MCF 10A (cell line): ENCODE measurements around the gene SREBF1. TPM values are rescaled to one million over a fixed set of nuclear protein-coding genes. Genes with fewer than 3 reads are reported as not detected.

Experiments used
- BruUV-seq: library from RNA; stranded (reverse); fragments of 400-500 nt; replicated peaks from 2 replicates; lab custom pipeline; 2021; lab: Mats Ljungman, UMichigan
- CTCF ChIA-PET: fragments of 300-600 bp; sonication (Branson Sonifier 250); formaldehyde crosslinking; extraction: SDS; loops from one replicate; lab custom pipeline; 2021; ENCODE audit warnings: antibody characterized with exemption, inconsistent platforms; lab: Yijun Ruan, JAX
- POLR2A ChIA-PET: fragments of 300-600, 350-650 bp; sonication (Branson Sonifier 250); formaldehyde crosslinking; extraction: SDS; loops from one replicate; lab custom pipeline; 2020; ENCODE audit warnings: antibody characterized with exemption, inconsistent platforms; lab: Yijun Ruan, JAX
- DNase-seq: peaks from one replicate; pipeline ENCODE4 v3.0.0-alpha.2; 2018; ENCODE audit not compliant: unreplicated experiment
- H3K27ac Mint-ChIP-seq: one replicate; pipeline ENCODE4 v1.8.0; 2022; ENCODE audit warnings: mild to moderate bottlenecking, low read depth, mixed read lengths; ENCODE audit not compliant: unreplicated experiment
- H3K27me3 Mint-ChIP-seq: one replicate; pipeline ENCODE4 v1.8.0; 2022; ENCODE audit warnings: mixed read lengths; ENCODE audit not compliant: insufficient read depth, unreplicated experiment
- H3K36me3 Mint-ChIP-seq: one replicate; pipeline ENCODE4 v1.8.0; 2022; ENCODE audit warnings: mild to moderate bottlenecking, moderate library complexity, mixed read lengths; ENCODE audit not compliant: insufficient read depth, unreplicated experiment
- H3K4me1 Mint-ChIP-seq: one replicate; pipeline ENCODE4 v1.8.0; 2022; ENCODE audit warnings: mixed read lengths; ENCODE audit not compliant: insufficient read depth, unreplicated experiment
- H3K4me3 Mint-ChIP-seq: one replicate; pipeline ENCODE4 v1.8.0; 2022; ENCODE audit warnings: mild to moderate bottlenecking, moderate library complexity, mixed read lengths; ENCODE audit not compliant: unreplicated experiment
- H3K9me3 Mint-ChIP-seq: one replicate; pipeline ENCODE4 v1.8.0; 2022; ENCODE audit warnings: mixed read lengths; ENCODE audit not compliant: unreplicated experiment
- CTCF ChIP-seq: fragments of 200-600 bp; IDR thresholded peaks from one replicate; pipeline ENCODE4 v1.8.0; 2022; ENCODE audit warnings: antibody characterized with exemption, mild to moderate bottlenecking; ENCODE audit not compliant: unreplicated experiment
- intact Hi-C: fragments of 100-400 bp; cut with micrococcal nuclease; formaldehyde crosslinking; loops from 2 replicates; pipeline ENCODE4 v1.14.1; 2022
- total RNA-seq: library from RNA; stranded (reverse); gene quantifications from 2 replicates; pipeline ENCODE4 v1.2.3, GENCODE V29; 2022

Gene SREBF1
- total RNA-seq, 1 experiment from 2014 or later: 87.1 TPM

DNA sequence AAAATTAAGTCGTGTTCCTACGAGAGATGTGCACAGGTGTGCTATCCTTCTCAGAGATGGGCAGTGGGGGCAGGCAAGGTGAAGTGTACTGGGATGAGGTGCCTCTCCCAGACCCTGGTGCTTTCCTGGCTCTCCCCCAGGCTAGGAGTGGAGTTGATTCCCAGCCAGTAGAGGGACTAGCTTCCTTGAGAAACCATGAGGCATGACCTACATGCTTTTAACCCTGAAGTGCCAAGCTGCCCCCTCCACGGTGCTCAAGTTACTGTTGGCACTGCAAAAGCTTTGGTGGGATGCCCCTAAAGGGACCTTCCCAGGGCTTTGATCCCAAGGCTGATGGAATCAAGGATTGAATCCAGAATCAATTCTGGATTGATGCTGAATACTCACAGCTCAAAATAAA is 47.0 kb upstream of the SREBF1 start:
- BruUV-seq: no TSS peak
- Mint-ChIP-seq H3K4me3 (no peak overlapping the region), H3K27ac (no peak overlapping the region), H3K27me3 (no peaks in the 10 kb centered on the region), H3K9me3 (no peaks in the 10 kb centered on the region), H3K4me1 (no peaks in the 10 kb centered on the region), H3K36me3 (peaks cover 18% of the 10 kb centered on the region)
- intact Hi-C loops: no loop called here
- DNase-seq: no peak
- ChIA-PET CTCF (interaction anchor here (0.9 to 2.2 kb wide), 2 partner anchors 35 to 71 kb away, joined by 3 to 12 read pairs; no protein-coding TSS in a partner anchor), POLR2A (interaction anchor here (1.2 kb wide), 1 partner anchor 36 kb away, joined by 4 read pairs; no protein-coding TSS in a partner anchor)
- TF ChIP-seq CTCF: no peak

DNA sequence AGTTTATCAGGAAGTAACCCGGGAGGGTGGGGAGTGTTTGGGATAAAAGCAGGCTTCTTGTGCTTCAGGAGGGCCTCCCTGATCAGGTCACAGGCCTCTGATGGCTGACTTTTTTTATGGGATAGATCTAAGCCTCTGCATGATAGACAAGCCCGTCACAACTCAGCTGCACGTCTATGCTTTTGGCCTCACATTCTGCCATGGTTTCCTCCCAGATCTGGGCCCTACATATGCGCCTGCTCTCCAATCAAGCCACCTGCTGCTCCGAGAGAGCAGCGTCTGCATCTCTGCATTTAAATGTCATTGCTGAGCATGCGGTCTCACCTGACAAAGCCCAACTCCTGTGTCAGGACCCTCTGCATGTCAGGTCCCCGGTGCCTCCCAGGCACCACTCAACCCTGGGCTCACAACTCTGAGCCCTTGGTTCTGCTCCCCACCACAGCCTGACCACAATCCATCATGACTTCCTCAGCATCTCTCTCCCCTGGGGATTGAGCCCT is 45.3 kb upstream of the SREBF1 start:
- Mint-ChIP-seq H3K36me3 (peaks cover 28% of the 10 kb centered on the region), H3K9me3 (no peaks in the 10 kb centered on the region), H3K27me3 (no peaks in the 10 kb centered on the region), H3K4me3 (no peak overlapping the region), H3K27ac (no peak overlapping the region), H3K4me1 (no peaks in the 10 kb centered on the region)
- POLR2A ChIA-PET: no interaction called here
- no peak for TF ChIP-seq CTCF
- CTCF ChIA-PET: interaction anchor here (2.3 kb wide), 1 partner anchor 9 kb away, joined by 8 read pairs; no protein-coding TSS in a partner anchor
- no peak for DNase-seq
- BruUV-seq: no TSS peak
- intact Hi-C loops: no loop called here

DNA sequence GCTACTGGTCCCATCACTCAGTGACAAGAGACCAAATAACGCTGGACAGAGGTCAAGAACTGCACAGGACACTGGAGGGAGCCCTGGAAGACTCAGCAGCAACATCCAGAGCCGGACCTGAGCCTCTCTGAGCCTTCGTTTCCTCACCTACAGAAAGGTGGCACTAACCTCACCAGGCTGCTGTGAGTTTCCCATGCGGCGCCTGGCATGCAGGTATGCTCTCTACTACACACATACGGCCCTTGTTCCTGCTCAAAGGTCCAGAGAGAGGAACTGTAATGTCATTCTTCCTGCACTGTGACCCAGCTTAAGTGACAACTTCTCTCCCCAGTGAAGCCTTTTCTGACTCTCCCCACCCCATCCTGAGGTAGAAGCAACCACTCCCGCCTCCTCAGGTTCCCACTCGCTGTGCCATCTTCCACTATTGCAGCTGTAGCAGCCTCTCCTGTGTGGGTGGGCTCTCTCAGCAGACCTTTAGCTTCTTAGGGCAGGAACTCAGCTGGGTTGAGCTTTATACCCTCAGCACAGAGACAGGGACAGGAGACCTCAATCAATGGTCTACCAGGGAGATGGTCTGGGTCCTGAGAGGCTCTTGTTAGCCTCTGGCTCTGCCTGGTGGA is 43.9 kb upstream of the SREBF1 start:
- BruUV-seq: no TSS peak
- intact Hi-C loops: no loop called here
- Mint-ChIP-seq H3K4me1 (no peaks in the 10 kb centered on the region), H3K36me3 (peaks cover 35% of the 10 kb centered on the region), H3K27me3 (no peaks in the 10 kb centered on the region), H3K9me3 (no peaks in the 10 kb centered on the region), H3K4me3 (no peak overlapping the region), H3K27ac (no peak overlapping the region)
- no peak for DNase-seq
- CTCF ChIA-PET: interaction anchor here (2.3 to 2.8 kb wide), 2 partner anchors 10 kb away, joined by 8 to 10 read pairs; no protein-coding TSS in a partner anchor
- POLR2A ChIA-PET: no interaction called here
- TF ChIP-seq CTCF: no peak

GRCh38 chr17:17877529-17878358 is 41.0 kb upstream of the SREBF1 start:
- TF ChIP-seq CTCF: no peak
- ChIA-PET CTCF (interaction anchor here (0.6 to 2.8 kb wide), 6 partner anchors 13 to 155 kb away, joined by 3 to 10 read pairs (median 4); no protein-coding TSS in a partner anchor), POLR2A (interaction anchor here (0.5 kb wide), 1 partner anchor 25 kb away, joined by 3 read pairs; no protein-coding TSS in a partner anchor)
- Mint-ChIP-seq H3K36me3 (peaks cover 31% of the 10 kb centered on the region), H3K4me3 (no peak overlapping the region), H3K4me1 (peaks cover 5% of the 10 kb centered on the region), H3K27me3 (no peaks in the 10 kb centered on the region), H3K27ac (no peak overlapping the region), H3K9me3 (no peaks in the 10 kb centered on the region)
- intact Hi-C loops: no loop called here
- DNase-seq: no peak
- BruUV-seq: no TSS peak
